HEK293 (cell line): Measurements from ENCODE around the gene IL1RAP.

Experiments used
- CTCF ChIA-PET: fragments of 350-600 bp; formaldehyde crosslinking; extraction: SDS; loops from one replicate; lab custom pipeline; 2021; ENCODE audit warnings: antibody characterized with exemption; lab: Yijun Ruan, JAX
- POLR2A ChIA-PET: fragments of 300-600 bp; formaldehyde crosslinking; extraction: SDS; loops from one replicate; lab custom pipeline; 2020; ENCODE audit warnings: antibody characterized with exemption, inconsistent platforms; lab: Yijun Ruan, JAX
- H3K27ac ChIP-seq: fragments of 200-500 bp; sonication (Bioruptor generic); 2 replicates; pipeline ENCODE4 v1.5.1; 2014; ENCODE audit warnings: low read depth, low read length, control low read depth, inconsistent platforms; ENCODE audit errors: extremely low read depth
- H3K36me3 ChIP-seq, 2 experiments: fragments of 200-500 bp in 1 of 2; sonication (Bioruptor generic) in 1 of 2; 1 replicate in 1 of 2; 2 replicates in 1 of 2; pipeline ENCODE4 v1.5.1; 2014 to 2017; ENCODE audit warnings: inconsistent platforms in 2 of 2, low read length in 2 of 2; ENCODE audit not compliant: control insufficient read depth in 2 of 2, insufficient read depth in 1 of 2
- H3K4me1 ChIP-seq: fragments of 200-500 bp; sonication (Bioruptor generic); 2 replicates; pipeline ENCODE4 v1.5.1; 2014; ENCODE audit warnings: mild to moderate bottlenecking, low read length, inconsistent platforms; ENCODE audit not compliant: control insufficient read depth, insufficient read depth
- H3K4me3 ChIP-seq: 2 replicates; pipeline ENCODE4 v1.5.1; 2011; ENCODE audit warnings: low read depth, mild to moderate bottlenecking, control low read depth, low read length, moderate library complexity
- H3K9me3 ChIP-seq: fragments of 200-500 bp; sonication (Bioruptor generic); 2 replicates; pipeline ENCODE4 v1.5.1; 2014; ENCODE audit warnings: low read depth, low read length, inconsistent platforms; ENCODE audit not compliant: control insufficient read depth, insufficient read depth
- ZNF221 ChIP-seq: fragments of 450-650 bp; formaldehyde crosslinking; IDR thresholded peaks from 2 replicates; pipeline ENCODE4 v1.5.1; 2017; ENCODE audit warnings: missing biosample characterization, missing genetic modification characterization, borderline replicate concordance
- ZNF600 ChIP-seq: fragments of 450-650 bp; formaldehyde crosslinking; IDR thresholded peaks from 2 replicates; pipeline ENCODE4 v1.5.1; 2016; ENCODE audit warnings: missing biosample characterization, missing genetic modification characterization
- ZNF624 ChIP-seq: fragments of 450-650 bp; formaldehyde crosslinking; IDR thresholded peaks from 2 replicates; pipeline ENCODE4 v1.5.1; 2017; ENCODE audit warnings: missing biosample characterization, missing genetic modification characterization
- ZNF660 ChIP-seq: fragments of 450-650 bp; IDR thresholded peaks from 2 replicates; pipeline ENCODE4 v1.5.1; 2018; ENCODE audit warnings: missing biosample characterization, mild to moderate bottlenecking, missing genetic modification characterization
- ZSCAN23 ChIP-seq: fragments of 450-650 bp; formaldehyde crosslinking; IDR thresholded peaks from 2 replicates; pipeline ENCODE4 v1.5.1; 2016; ENCODE audit warnings: missing biosample characterization, missing genetic modification characterization

The IL1RAP gene

GRCh38 chr3:190701096-190701532, 187.2 kb downstream of the IL1RAP start (continued):
- TF ChIP-seq ZNF600 (tag by site-specific recombination) (0 out of 2 replicates have a peak, but pooled peaks have one; percentile 14), ZNF660 (tag by site-specific recombination) (0 out of 2 replicates have a peak, but pooled peaks have one; percentile 25), ZNF221 (tag by site-specific recombination) (no peak)
- TF ChIP-seq, all 188 proteins: peak for 8

DNA sequence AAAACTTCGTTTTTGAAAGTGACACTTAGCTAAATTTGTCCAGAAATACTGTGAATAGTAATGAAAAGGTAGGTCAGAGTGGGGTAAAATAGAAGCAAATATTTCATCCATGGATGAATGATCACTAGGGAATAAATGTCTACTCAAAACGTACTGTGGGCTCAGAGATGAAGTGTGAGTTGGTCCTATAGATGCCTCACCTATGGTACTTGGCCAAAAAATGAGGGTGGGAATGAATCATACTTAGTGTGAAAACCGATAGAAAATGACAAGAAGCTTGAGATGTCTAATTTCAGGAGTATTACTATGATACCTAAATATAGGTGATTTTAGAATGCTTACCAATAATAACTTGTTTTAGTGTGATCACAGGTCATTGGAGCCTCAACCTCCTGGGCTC, 192.7 kb downstream of the IL1RAP start:
- H3K4me3 ChIP-seq = no peak overlapping the region
- POLR2A ChIA-PET = no interaction called here
- no peaks in the 10 kb centered on the region for H3K4me1 ChIP-seq
- no peaks in the 10 kb centered on the region for H3K36me3 ChIP-seq
- TF ChIP-seq ZSCAN23 (tag by site-specific recombination) (no peak), ZNF624 (no peak)
- TF ChIP-seq, all 188 proteins: peak for 0
- Histone ChIP-seq H3K9me3 (no peaks in the 10 kb centered on the region), H3K27ac (no peak overlapping the region)
- CTCF ChIA-PET = interaction anchor here (2.2 kb wide), 1 partner anchor 10 kb away, joined by 9 read pairs; no protein-coding TSS in a partner anchor
